ENCODE results near the gene TRAF3IP3. TPM values are rescaled to one million over a fixed set of nuclear protein-coding genes. Genes with fewer than 3 reads are reported as not detected.

TRAF3IP3 gene
- total RNA-seq, 3 donors from 2014 or later, result 3.6 to 4.6 (median 4.4) TPM

DNA sequence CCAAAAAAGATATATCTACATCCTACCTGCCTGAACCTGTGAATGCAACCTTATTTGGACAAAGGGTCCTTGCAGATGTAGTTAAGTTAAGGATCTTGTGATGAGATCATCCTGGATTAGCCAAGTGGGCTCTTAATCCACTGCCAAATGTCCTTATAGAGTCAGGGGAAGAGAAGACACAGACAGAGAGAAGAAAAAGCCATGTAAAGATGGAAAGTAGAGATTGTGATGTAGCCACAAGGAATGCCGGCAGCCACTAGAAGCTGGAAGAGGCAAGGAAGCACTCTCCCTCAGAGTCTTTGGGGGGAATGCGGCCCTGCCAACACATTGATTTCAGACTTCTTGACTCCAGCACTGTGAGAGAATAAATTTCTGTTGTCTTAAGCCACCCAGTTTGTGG is 35.0 kb upstream of the TRAF3IP3 start:
- Histone ChIP-seq H3K27ac (no peak overlapping the region), H3K4me3 (no peak overlapping the region), H3K9me3 (no peaks in the 10 kb centered on the region), H3K36me3 (no peaks in the 10 kb centered on the region), H3K4me1 (no peaks in the 10 kb centered on the region), H3K27me3 (no peaks in the 10 kb centered on the region)
- no peak for TF ChIP-seq CTCF (IDR thresholded peaks at IDR 0.05)
- TF ChIP-seq POLR2A (IDR thresholded peaks at IDR 0.05), result no peak
- TF ChIP-seq POLR2AphosphoS5 (IDR thresholded peaks at IDR 0.05), result no peak
- DNase-seq (ENCODE audit: low spot score in 2 of 2), result no peak
- intact Hi-C loops (cut with DNase I; ENCODE audit: low total_unique reads), result no loop called here

DNA sequence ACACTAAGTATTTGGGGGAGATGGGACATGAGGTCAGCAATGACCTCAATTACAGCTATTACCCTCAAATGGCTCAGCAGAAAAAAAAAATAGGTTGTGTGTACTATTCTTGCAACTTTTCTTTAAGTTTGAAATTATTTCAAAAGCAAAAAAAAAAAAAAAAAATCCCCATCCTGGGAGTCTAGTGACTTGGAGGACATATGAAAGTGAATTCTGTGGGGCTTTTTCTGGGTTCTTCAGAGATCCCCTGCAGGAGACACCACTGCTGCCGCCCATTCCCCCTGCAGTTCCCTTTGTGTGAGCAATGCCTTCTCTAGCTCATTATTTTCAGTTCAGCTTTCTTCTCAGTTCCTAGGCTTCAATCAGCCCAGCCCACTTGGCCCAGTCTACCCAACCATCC is 34.5 kb upstream of the TRAF3IP3 start:
- intact Hi-C loops (cut with DNase I; ENCODE audit: low total_unique reads), result no loop called here
- DNase-seq (ENCODE audit: low spot score in 2 of 2), result no peak
- Histone ChIP-seq H3K36me3 (no peaks in the 10 kb centered on the region), H3K4me3 (no peak overlapping the region), H3K4me1 (no peaks in the 10 kb centered on the region), H3K27me3 (no peaks in the 10 kb centered on the region), H3K27ac (no peak overlapping the region), H3K9me3 (no peaks in the 10 kb centered on the region)
- TF ChIP-seq CTCF (IDR thresholded peaks at IDR 0.05), result no peak
- no peak for TF ChIP-seq POLR2A (IDR thresholded peaks at IDR 0.05)
- TF ChIP-seq POLR2AphosphoS5 (IDR thresholded peaks at IDR 0.05), result no peak

DNA sequence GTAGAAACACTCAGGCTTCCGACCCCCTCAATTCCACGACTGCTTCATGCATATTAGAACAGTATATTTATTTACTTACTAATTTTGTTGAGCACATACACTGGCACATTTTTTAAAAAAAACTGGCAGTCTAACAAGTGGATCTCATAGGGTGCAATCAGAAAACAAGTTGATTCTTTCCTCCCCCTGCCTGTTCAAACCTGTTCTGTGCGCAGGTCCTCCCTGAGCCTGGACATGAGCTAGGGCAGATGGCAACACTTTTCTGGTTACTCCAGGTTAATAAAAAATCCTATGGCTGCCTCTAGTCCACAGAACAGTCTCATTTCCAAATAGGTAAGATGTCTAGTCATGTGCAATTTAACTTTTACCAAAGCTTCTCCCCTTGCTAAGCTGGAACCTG is 32.6 kb upstream of the TRAF3IP3 start:
- Histone ChIP-seq H3K27ac (no peak overlapping the region), H3K36me3 (no peaks in the 10 kb centered on the region), H3K4me3 (no peak overlapping the region), H3K4me1 (no peaks in the 10 kb centered on the region), H3K27me3 (no peaks in the 10 kb centered on the region), H3K9me3 (no peaks in the 10 kb centered on the region)
- no peak for DNase-seq (ENCODE audit: low spot score in 2 of 2)
- intact Hi-C loops (cut with DNase I; ENCODE audit: low total_unique reads), result no loop called here
- TF ChIP-seq CTCF (IDR thresholded peaks at IDR 0.05) (no peak), POLR2AphosphoS5 (IDR thresholded peaks at IDR 0.05) (no peak), POLR2A (IDR thresholded peaks at IDR 0.05) (no peak)

DNA sequence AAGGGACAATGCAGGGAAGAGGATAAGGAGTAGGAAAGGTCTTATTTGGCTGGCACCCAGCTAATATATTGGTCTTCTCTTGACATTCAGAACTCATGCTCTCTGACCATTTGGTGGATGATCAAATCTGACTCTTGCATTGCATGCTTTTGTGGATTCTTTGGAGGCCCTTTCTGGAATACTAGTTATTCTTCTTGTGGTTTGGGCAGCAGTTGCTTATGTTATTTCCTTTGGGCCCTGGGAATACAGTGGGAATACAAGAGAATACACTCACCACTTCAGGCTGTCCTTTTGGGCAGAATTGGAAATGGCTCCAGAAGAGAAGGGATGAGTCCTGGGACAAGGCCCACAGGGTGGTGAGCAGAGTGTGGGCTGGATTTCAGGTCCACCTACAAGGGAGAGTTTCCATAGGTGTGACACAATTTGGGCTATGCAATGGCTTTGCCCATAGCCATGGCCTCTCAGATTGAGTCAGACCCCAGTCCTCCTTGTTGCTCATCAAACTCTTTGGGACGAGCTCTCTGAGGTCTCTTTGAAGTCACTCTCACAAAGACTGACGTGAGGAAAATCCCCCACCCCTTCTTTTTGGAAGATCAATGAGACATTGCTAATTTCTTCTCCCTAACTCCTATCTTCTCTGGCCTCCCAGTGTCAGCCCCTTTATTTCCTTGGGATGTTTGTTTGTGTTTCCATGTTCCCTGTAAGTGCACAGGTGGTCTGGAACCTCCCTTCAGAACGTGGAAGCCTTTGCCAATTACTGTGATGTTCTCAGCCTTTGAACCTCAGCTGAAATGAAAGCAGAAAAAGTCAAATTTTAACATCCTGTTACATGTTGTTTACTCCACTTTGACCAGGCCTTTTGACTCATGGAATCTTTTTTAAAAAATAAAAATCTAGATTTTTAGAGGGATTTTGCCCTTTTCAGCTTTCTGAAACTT is 31.8 kb upstream of the TRAF3IP3 start:
- H3K9me3 ChIP-seq, result no peaks in the 10 kb centered on the region
- H3K27me3 ChIP-seq, result no peaks in the 10 kb centered on the region
- H3K36me3 ChIP-seq, result no peaks in the 10 kb centered on the region
- TF ChIP-seq POLR2A (IDR thresholded peaks at IDR 0.05), result no peak
- TF ChIP-seq CTCF (IDR thresholded peaks at IDR 0.05), result no peak
- no peak for TF ChIP-seq POLR2AphosphoS5 (IDR thresholded peaks at IDR 0.05)
- H3K4me3 ChIP-seq, result no peak overlapping the region
- no peak overlapping the region for H3K27ac ChIP-seq
- intact Hi-C loops (cut with DNase I; ENCODE audit: low total_unique reads), result no loop called here
- DNase-seq (ENCODE audit: low spot score in 2 of 2), result no peak
- H3K4me1 ChIP-seq, result no peaks in the 10 kb centered on the region

GRCh38 chr1:209727286-209727685 is 28.6 kb upstream of the TRAF3IP3 start:
- Histone ChIP-seq H3K4me1 (no peaks in the 10 kb centered on the region), H3K4me3 (no peak overlapping the region), H3K36me3 (no peaks in the 10 kb centered on the region), H3K9me3 (no peaks in the 10 kb centered on the region), H3K27me3 (no peaks in the 10 kb centered on the region), H3K27ac (no peak overlapping the region)
- intact Hi-C loops (cut with DNase I; ENCODE audit: low total_unique reads), result no loop called here
- TF ChIP-seq POLR2A (IDR thresholded peaks at IDR 0.05) (no peak), CTCF (IDR thresholded peaks at IDR 0.05) (no peak), POLR2AphosphoS5 (IDR thresholded peaks at IDR 0.05) (no peak)
- DNase-seq (ENCODE audit: low spot score in 2 of 2), result no peak
